ENCODE data around the gene COMMD6.
A peak's percentile ranks its signal among the peaks of the same experiment; 100 is the strongest.

The COMMD6 gene

GRCh38 chr13:75507027-75508001 lies 30.3 kb downstream of the COMMD6 start:
- Histone ChIP-seq H3K79me1 (ENCODE audit: low read depth, low read length) (no peaks in the 10 kb centered on the region), H3K4me3 (ENCODE audit: low read length in 2 of 2) (no peak overlapping the region), H3K27me3 (ENCODE audit: control insufficient read depth in 3 of 3, insufficient read depth in 3 of 3, low read depth in 1 of 3, low read length in 3 of 3) (no peaks in the 10 kb centered on the region), H3K14ac (ENCODE audit: low read length) (peak overlapping the region; percentile 47), H2BK15ac (ENCODE audit: low read length) (no peak overlapping the region), H2BK120ac (ENCODE audit: low read depth, low read length) (no peak overlapping the region), H2AK5ac (ENCODE audit: low read depth, low read length) (no peak overlapping the region), H3K23ac (ENCODE audit: low read depth, low read length, poor library complexity) (no peak overlapping the region), H2BK5ac (ENCODE audit: low read length) (no peak overlapping the region), H2AFZ (ENCODE audit: low read length) (no peak overlapping the region), H3K9me3 (replicated peaks in 1 of 2; ENCODE audit: control insufficient read depth in 2 of 2, insufficient read depth in 1 of 2, low read depth in 1 of 2, low read length in 2 of 2) (no peaks in the 10 kb centered on the region), H4K91ac (ENCODE audit: low read depth, low read length, poor library complexity) (no peak overlapping the region), H3K4me1 (ENCODE audit: control insufficient read depth in 2 of 2, insufficient read depth in 1 of 2, low read depth in 1 of 2, low read length in 2 of 2) (no peaks in the 10 kb centered on the region), H4K8ac (ENCODE audit: low read depth, low read length) (no peak overlapping the region), H2BK12ac (ENCODE audit: low read length) (no peak overlapping the region), H3K36me3 (replicated peaks in 1 of 2; ENCODE audit: control insufficient read depth in 2 of 2, insufficient read depth in 2 of 2, low read length in 2 of 2) (no peaks in the 10 kb centered on the region), H3K4ac (ENCODE audit: low read length) (no peak overlapping the region), H3K9ac (ENCODE audit: low read depth, low read length, poor library complexity) (no peak overlapping the region), H3K4me2 (ENCODE audit: insufficient read depth, low read length, poor library complexity, severe bottlenecking) (no peak overlapping the region), H3K18ac (ENCODE audit: low read length) (peak overlapping the region; percentile 19), H3K27ac (replicated peaks; ENCODE audit: low read length) (no peak overlapping the region)
- WGBS, 2 donors (ENCODE audit: extremely low coverage in 2 of 2, insufficient read length in 2 of 2, insufficient replicate concordance in 1 of 2) = no CpG with 5 or more reads among the region's 10 CpGs
- DNase-seq (ENCODE audit: low spot score) = no peak

GRCh38 chr13:75506018-75506417 lies 31.6 kb downstream of the COMMD6 start:
- H2BK15ac ChIP-seq (ENCODE audit: low read length) = no peak overlapping the region
- no peak overlapping the region for H3K14ac ChIP-seq (ENCODE audit: low read length)
- H3K36me3 ChIP-seq (replicated peaks in 1 of 2; ENCODE audit: control insufficient read depth in 2 of 2, insufficient read depth in 2 of 2, low read length in 2 of 2) = no peaks in the 10 kb centered on the region
- peak overlapping the region; percentile 38 for H2AFZ ChIP-seq (ENCODE audit: low read length)
- no peak overlapping the region for H2BK12ac ChIP-seq (ENCODE audit: low read length)
- no peak overlapping the region for H2AK5ac ChIP-seq (ENCODE audit: low read depth, low read length)
- DNase-seq (ENCODE audit: low spot score) = no peak
- H2BK120ac ChIP-seq (ENCODE audit: low read depth, low read length) = no peak overlapping the region
- no peak overlapping the region for H3K4ac ChIP-seq (ENCODE audit: low read length)
- H3K18ac ChIP-seq (ENCODE audit: low read length) = no peak overlapping the region
- no peaks in the 10 kb centered on the region for H3K9me3 ChIP-seq (replicated peaks in 1 of 2; ENCODE audit: control insufficient read depth in 2 of 2, insufficient read depth in 1 of 2, low read depth in 1 of 2, low read length in 2 of 2)
- H3K23ac ChIP-seq (ENCODE audit: low read depth, low read length, poor library complexity) = no peak overlapping the region
- no peak overlapping the region for H4K91ac ChIP-seq (ENCODE audit: low read depth, low read length, poor library complexity)
- H3K27ac ChIP-seq (replicated peaks; ENCODE audit: low read length) = no peak overlapping the region
- no peak overlapping the region for H3K9ac ChIP-seq (ENCODE audit: low read depth, low read length, poor library complexity)
- H3K4me1 ChIP-seq (ENCODE audit: control insufficient read depth in 2 of 2, insufficient read depth in 1 of 2, low read depth in 1 of 2, low read length in 2 of 2) = no peaks in the 10 kb centered on the region
- no CpG with 5 or more reads among the region's 1 CpG for WGBS, 2 donors (ENCODE audit: extremely low coverage in 2 of 2, insufficient read length in 2 of 2, insufficient replicate concordance in 1 of 2)
- no peak overlapping the region for H2BK5ac ChIP-seq (ENCODE audit: low read length)
- no peak overlapping the region for H3K4me3 ChIP-seq (ENCODE audit: low read length in 2 of 2)
- no peaks in the 10 kb centered on the region for H3K27me3 ChIP-seq (ENCODE audit: control insufficient read depth in 3 of 3, insufficient read depth in 3 of 3, low read depth in 1 of 3, low read length in 3 of 3)
- H3K4me2 ChIP-seq (ENCODE audit: insufficient read depth, low read length, poor library complexity, severe bottlenecking) = no peak overlapping the region
- no peaks in the 10 kb centered on the region for H3K79me1 ChIP-seq (ENCODE audit: low read depth, low read length)
- no peak overlapping the region for H4K8ac ChIP-seq (ENCODE audit: low read depth, low read length)

- Histone ChIP-seq H2BK12ac (ENCODE audit: low read length) (no peak overlapping the region), H4K91ac (ENCODE audit: low read depth, low read length, poor library complexity) (no peak overlapping the region)
- no peak for DNase-seq (ENCODE audit: low spot score)
Observed at GRCh38 chr13:75505327-75505726, 32.3 kb downstream of the COMMD6 start.

GRCh38 chr13:75495938-75496337 lies 41.7 kb downstream of the COMMD6 start:
- Histone ChIP-seq H2AK5ac (ENCODE audit: low read depth, low read length) (no peak overlapping the region), H3K9me3 (replicated peaks in 1 of 2; ENCODE audit: control insufficient read depth in 2 of 2, insufficient read depth in 1 of 2, low read depth in 1 of 2, low read length in 2 of 2) (no peaks in the 10 kb centered on the region), H2BK12ac (ENCODE audit: low read length) (no peak overlapping the region), H3K27ac (replicated peaks; ENCODE audit: low read length) (no peak overlapping the region), H3K23ac (ENCODE audit: low read depth, low read length, poor library complexity) (no peak overlapping the region), H2BK5ac (ENCODE audit: low read length) (no peak overlapping the region), H3K18ac (ENCODE audit: low read length) (no peak overlapping the region), H2BK15ac (ENCODE audit: low read length) (no peak overlapping the region), H3K4me2 (ENCODE audit: insufficient read depth, low read length, poor library complexity, severe bottlenecking) (no peak overlapping the region), H2BK120ac (ENCODE audit: low read depth, low read length) (no peak overlapping the region), H3K79me1 (ENCODE audit: low read depth, low read length) (no peaks in the 10 kb centered on the region), H3K4me3 (ENCODE audit: low read length in 2 of 2) (no peak overlapping the region), H3K14ac (ENCODE audit: low read length) (no peak overlapping the region), H4K91ac (ENCODE audit: low read depth, low read length, poor library complexity) (no peak overlapping the region), H3K4me1 (ENCODE audit: control insufficient read depth in 2 of 2, insufficient read depth in 1 of 2, low read depth in 1 of 2, low read length in 2 of 2) (no peaks in the 10 kb centered on the region), H2AFZ (ENCODE audit: low read length) (no peak overlapping the region), H3K27me3 (ENCODE audit: control insufficient read depth in 3 of 3, insufficient read depth in 3 of 3, low read depth in 1 of 3, low read length in 3 of 3) (no peaks in the 10 kb centered on the region), H3K36me3 (replicated peaks in 1 of 2; ENCODE audit: control insufficient read depth in 2 of 2, insufficient read depth in 2 of 2, low read length in 2 of 2) (no peaks in the 10 kb centered on the region), H4K8ac (ENCODE audit: low read depth, low read length) (no peak overlapping the region), H3K4ac (ENCODE audit: low read length) (no peak overlapping the region), H3K9ac (ENCODE audit: low read depth, low read length, poor library complexity) (no peak overlapping the region)
- WGBS, 2 donors (ENCODE audit: extremely low coverage in 2 of 2, insufficient read length in 2 of 2, insufficient replicate concordance in 1 of 2) = no CpG with 5 or more reads among the region's 5 CpGs
- no peak for DNase-seq (ENCODE audit: low spot score)

More at GRCh38 chr13:75505327-75505726, 32.3 kb downstream of the COMMD6 start:
- Histone ChIP-seq H2AK5ac (ENCODE audit: low read depth, low read length) (no peak overlapping the region), H4K8ac (ENCODE audit: low read depth, low read length) (no peak overlapping the region), H2BK120ac (ENCODE audit: low read depth, low read length) (no peak overlapping the region), H3K4ac (ENCODE audit: low read length) (no peak overlapping the region), H3K18ac (ENCODE audit: low read length) (no peak overlapping the region), H2BK15ac (ENCODE audit: low read length) (no peak overlapping the region), H3K14ac (ENCODE audit: low read length) (no peak overlapping the region), H3K4me2 (ENCODE audit: insufficient read depth, low read length, poor library complexity, severe bottlenecking) (no peak overlapping the region), H3K36me3 (replicated peaks in 1 of 2; ENCODE audit: control insufficient read depth in 2 of 2, insufficient read depth in 2 of 2, low read length in 2 of 2) (no peaks in the 10 kb centered on the region), H2AFZ (ENCODE audit: low read length) (no peak overlapping the region), H3K27ac (replicated peaks; ENCODE audit: low read length) (no peak overlapping the region), H3K4me3 (ENCODE audit: low read length in 2 of 2) (no peak overlapping the region), H3K4me1 (ENCODE audit: control insufficient read depth in 2 of 2, insufficient read depth in 1 of 2, low read depth in 1 of 2, low read length in 2 of 2) (no peaks in the 10 kb centered on the region), H3K23ac (ENCODE audit: low read depth, low read length, poor library complexity) (no peak overlapping the region), H3K9ac (ENCODE audit: low read depth, low read length, poor library complexity) (no peak overlapping the region), H3K27me3 (ENCODE audit: control insufficient read depth in 3 of 3, insufficient read depth in 3 of 3, low read depth in 1 of 3, low read length in 3 of 3) (no peaks in the 10 kb centered on the region), H3K9me3 (replicated peaks in 1 of 2; ENCODE audit: control insufficient read depth in 2 of 2, insufficient read depth in 1 of 2, low read depth in 1 of 2, low read length in 2 of 2) (no peaks in the 10 kb centered on the region), H2BK5ac (ENCODE audit: low read length) (no peak overlapping the region), H3K79me1 (ENCODE audit: low read depth, low read length) (no peaks in the 10 kb centered on the region)
- WGBS, 2 donors (ENCODE audit: extremely low coverage in 2 of 2, insufficient read length in 2 of 2, insufficient replicate concordance in 1 of 2) = no CpG with 5 or more reads among the region's 3 CpGs

Data from neuronal stem cell (in vitro differentiated cells).